ENCODE data around the gene POLR1A.

Gene POLR1A

GRCh38 chr2:86015006-86015405 lies 90.7 kb downstream of the POLR1A start:
- in situ Hi-C loops (cut with HindIII; ENCODE audit: low sequenced_read_pairs): no loop called here
- TF ChIP-seq CTCF (IDR thresholded peaks at IDR 0.05; ENCODE audit: low read depth, low read length, missing control alignments): no peak
- no peak overlapping the region for H3K4me3 ChIP-seq (ENCODE audit: low read depth, low read length)
- no peak for DNase-seq (ENCODE audit: low read depth)

GRCh38 chr2:86014493-86014892 lies 91.2 kb downstream of the POLR1A start:
- TF ChIP-seq CTCF (IDR thresholded peaks at IDR 0.05; ENCODE audit: low read depth, low read length, missing control alignments): no peak
- in situ Hi-C loops (cut with HindIII; ENCODE audit: low sequenced_read_pairs): no loop called here
- DNase-seq (ENCODE audit: low read depth): no peak
- H3K4me3 ChIP-seq (ENCODE audit: low read depth, low read length): no peak overlapping the region

- no peak overlapping the region for H3K4me3 ChIP-seq (ENCODE audit: low read depth, low read length)
- in situ Hi-C loops (cut with HindIII; ENCODE audit: low sequenced_read_pairs): no loop called here
- TF ChIP-seq CTCF (IDR thresholded peaks at IDR 0.05; ENCODE audit: low read depth, low read length, missing control alignments): no peak
- DNase-seq (ENCODE audit: low read depth): no peak
Measured at GRCh38 chr2:86012007-86012712, 93.5 kb downstream of the POLR1A start.

- TF ChIP-seq CTCF (IDR thresholded peaks at IDR 0.05; ENCODE audit: low read depth, low read length, missing control alignments): no peak
- in situ Hi-C loops (cut with HindIII; ENCODE audit: low sequenced_read_pairs): no loop called here
- H3K4me3 ChIP-seq (ENCODE audit: low read depth, low read length): no peak overlapping the region
- DNase-seq (ENCODE audit: low read depth): no peak
Measured at GRCh38 chr2:86011449-86011941, 94.2 kb downstream of the POLR1A start.

GRCh38 chr2:86010083-86010482 lies 95.6 kb downstream of the POLR1A start:
- in situ Hi-C loops (cut with HindIII; ENCODE audit: low sequenced_read_pairs): no loop called here
- no peak for TF ChIP-seq CTCF (IDR thresholded peaks at IDR 0.05; ENCODE audit: low read depth, low read length, missing control alignments)
- H3K4me3 ChIP-seq (ENCODE audit: low read depth, low read length): no peak overlapping the region
- DNase-seq (ENCODE audit: low read depth): no peak

GRCh38 chr2:86006524-86006923 lies 99.2 kb downstream of the POLR1A start:
- TF ChIP-seq CTCF (IDR thresholded peaks at IDR 0.05; ENCODE audit: low read depth, low read length, missing control alignments): no peak
- no peak overlapping the region for H3K4me3 ChIP-seq (ENCODE audit: low read depth, low read length)
- in situ Hi-C loops (cut with HindIII; ENCODE audit: low sequenced_read_pairs): no loop called here
- DNase-seq (ENCODE audit: low read depth): no peak
